G401 (cell line): ENCODE measurements around the gene FRMD5. TPM values are rescaled to one million over a fixed set of nuclear protein-coding genes. Genes with fewer than 3 reads are reported as not detected.

Experiments used
- DNase-seq: peaks from one replicate; pipeline ENCODE4 v3.0.0-alpha.2; 2015; ENCODE audit warnings: low spot score
- in situ Hi-C: cut with HindIII; loops from 2 replicates; pipeline ENCODE4 v1.10.0; 2016; ENCODE audit warnings: low sequenced_read_pairs, mixed read lengths
- total RNA-seq: library from RNA; depleted of rRNA; stranded (reverse); fragments of >200 nt; shearing (Covaris generic); gene quantifications from 2 replicates; pipeline ENCODE4 v1.2.3, GENCODE V29; 2014

The FRMD5 gene
- total RNA-seq, 1 experiment from 2014 or later = not detected

- in situ Hi-C loops = no loop called here
- peak; percentile 48 for DNase-seq
Measured at GRCh38 chr15:44102675-44103254, 92.3 kb downstream of the FRMD5 start.

DNA sequence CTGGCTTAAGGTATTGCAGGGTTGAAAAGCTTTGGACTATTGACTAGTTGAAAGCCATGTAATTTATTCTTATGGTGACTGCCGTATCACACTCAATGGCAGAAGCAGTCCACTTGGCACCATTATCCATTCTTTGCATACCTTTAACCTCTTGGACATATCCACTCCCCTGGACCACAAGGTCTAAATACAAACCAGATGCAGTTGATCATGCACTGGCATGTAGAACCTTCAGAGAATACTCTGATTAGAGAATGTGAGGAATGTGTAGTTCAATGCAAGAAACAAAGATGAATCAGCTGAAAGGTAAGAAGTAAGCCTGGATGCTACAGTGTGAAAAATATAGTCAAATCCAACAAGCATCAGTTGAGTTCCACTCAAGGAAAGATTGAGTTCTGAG lies 93.1 kb downstream of the FRMD5 start:
- in situ Hi-C loops = no loop called here
- DNase-seq = no peak

- in situ Hi-C loops = no loop called here
- no peak for DNase-seq
Measured at GRCh38 chr15:44101286-44101685, 93.8 kb downstream of the FRMD5 start.

GRCh38 chr15:44099671-44100070 lies 95.4 kb downstream of the FRMD5 start:
- in situ Hi-C loops = no loop called here
- DNase-seq = no peak

DNA sequence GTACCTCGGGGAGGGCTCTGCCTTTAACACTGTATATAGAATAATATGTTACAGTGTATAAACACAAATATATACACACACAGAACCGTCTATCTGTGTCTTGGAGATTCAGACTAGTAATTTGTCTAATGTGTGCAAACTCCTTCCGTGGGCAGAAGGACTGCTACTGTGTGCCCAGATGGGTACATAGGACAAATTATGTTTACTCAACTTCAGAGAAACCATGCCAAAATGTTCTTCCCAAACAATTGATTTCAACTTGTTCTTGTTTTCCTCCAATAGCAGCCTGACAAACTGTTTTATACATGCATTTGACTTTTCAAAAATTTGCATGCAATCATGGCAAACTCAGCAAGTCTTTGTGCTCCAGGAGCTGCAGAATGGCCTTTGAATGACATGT lies 97.5 kb downstream of the FRMD5 start:
- DNase-seq = no peak
- in situ Hi-C loops = no loop called here

DNA sequence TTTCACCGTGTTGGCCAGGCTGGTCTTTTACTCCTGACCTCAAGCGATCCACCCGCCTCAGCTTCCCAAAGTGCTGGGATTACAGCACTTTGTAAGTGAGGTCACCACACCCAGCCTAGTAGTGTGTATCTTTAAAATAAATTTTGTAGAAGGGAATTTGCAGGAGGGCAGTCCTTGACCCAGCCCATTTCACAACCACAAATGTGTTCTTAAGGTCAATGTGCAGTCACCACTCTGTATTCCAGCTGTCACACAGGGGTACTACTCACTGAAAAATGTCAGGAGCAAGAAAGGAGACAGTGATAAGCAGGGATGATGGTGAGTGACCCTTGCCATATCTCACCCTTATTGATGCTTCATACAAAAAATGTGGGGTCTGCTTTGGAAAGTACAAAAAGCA lies 98.5 kb downstream of the FRMD5 start:
- no peak for DNase-seq

DNA sequence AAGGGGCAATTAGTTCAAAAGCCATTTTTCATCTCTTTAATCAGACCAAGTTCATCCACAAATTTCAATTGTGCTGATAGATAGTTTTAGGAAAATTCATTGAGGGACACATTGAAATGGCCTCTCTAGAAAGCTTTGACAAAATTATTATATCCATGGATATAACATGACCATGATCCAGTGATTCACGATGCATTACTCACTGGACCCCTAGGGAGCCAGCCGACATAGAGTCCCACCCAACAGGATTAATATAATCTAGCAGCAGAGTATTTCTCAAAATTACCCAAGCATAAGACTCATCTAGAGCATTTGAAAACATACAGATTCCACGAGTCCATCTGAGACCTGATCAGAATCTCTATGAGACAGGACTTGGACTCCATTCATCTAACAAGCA lies 100.3 kb downstream of the FRMD5 start:
- in situ Hi-C loops = no loop called here
- DNase-seq = no peak

More for the DNA sequence above, 98.5 kb downstream of the FRMD5 start:
- in situ Hi-C loops = no loop called here

DNA sequence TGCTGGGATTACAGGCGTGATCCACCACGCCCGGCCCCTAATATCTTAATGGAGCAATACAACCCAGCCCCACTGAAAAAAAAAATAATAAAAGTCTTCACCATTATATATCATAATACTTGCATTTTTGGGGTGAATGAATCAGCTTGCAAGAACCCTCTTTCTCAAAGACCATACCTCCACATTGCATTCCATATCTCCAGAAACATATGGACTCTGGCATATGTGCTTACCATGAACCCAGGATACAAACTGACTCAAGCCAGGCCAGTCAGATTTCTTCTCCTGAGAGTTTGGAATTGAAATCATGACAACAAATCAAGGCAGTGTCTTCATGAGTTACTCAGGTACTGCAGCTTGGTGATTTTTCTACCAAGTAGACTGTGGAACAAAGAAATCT lies 101.2 kb downstream of the FRMD5 start:
- no peak for DNase-seq
- in situ Hi-C loops = no loop called here

GRCh38 chr15:44092221-44092620 lies 102.8 kb downstream of the FRMD5 start:
- in situ Hi-C loops = no loop called here
- DNase-seq = no peak

- DNase-seq = no peak
- in situ Hi-C loops = no loop called here
Measured at GRCh38 chr15:44087578-44088465, 107.2 kb downstream of the FRMD5 start.

DNA sequence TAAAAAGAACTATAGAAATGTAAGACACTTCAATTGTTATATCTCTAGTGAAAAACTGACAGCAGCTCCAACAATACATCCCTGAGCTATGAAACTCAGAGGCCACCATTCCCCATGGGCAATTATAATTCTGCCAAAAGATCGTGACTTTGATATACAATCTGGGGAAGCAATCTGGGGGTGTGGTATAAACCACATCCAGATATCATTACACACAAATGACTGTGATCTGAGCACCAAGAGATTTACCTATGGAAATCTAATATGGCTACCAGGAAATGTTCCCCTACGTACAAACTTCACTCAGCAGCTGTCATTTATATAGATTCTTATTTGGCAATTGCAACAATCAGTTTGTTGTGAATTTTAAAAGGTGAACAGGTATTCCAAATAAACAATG lies 110.3 kb downstream of the FRMD5 start:
- in situ Hi-C loops = no loop called here
- DNase-seq = no peak

DNA sequence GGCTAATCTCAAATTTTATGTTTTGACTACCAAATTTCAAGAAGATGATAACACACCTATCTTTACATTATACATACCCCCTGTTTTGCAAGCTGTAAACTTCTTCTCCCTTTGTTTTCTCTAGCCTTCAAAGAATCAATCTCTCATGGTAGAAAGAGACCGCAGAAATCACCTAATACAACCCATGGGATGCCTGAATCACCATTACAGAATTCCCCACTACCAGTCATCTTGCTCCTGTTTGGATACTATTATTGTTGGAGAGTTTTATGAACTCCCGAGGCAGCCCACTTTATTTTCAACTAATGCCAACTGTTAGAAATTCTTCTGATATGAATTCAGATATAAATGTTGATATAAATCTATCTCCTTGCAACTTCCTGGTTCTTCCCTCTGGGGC lies 110.9 kb downstream of the FRMD5 start:
- DNase-seq = no peak
- in situ Hi-C loops = no loop called here

DNA sequence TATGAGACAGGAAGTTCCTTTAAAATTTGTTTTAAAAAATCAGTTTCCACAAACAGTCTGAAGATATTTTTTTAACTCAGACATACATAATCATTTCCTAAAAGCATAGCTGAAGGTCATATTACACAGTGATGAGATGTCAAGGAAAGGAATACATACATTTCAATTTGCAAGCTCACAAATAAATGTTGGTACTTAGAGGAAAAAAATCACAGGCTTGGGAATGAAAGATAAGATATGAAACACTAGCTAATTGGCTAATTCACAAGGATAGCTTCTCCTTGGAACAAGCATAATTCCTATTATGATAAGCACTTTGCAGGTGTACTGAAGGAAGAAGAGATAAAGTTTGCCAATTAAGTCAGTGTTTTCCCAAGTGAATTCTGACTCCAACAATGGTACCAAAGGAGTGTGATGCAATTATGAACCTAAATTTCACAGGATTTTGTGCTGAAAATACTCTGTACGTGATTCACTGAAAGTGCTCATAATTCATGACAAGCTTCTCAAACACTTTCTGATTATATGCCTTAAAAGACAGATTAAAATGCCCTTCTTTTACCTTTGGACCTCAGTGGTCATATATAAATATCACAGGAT lies 112.4 kb downstream of the FRMD5 start:
- DNase-seq = peak; percentile 15

GRCh38 chr15:44081026-44082013 lies 113.8 kb downstream of the FRMD5 start:
- DNase-seq = peak; percentile 39
- in situ Hi-C loops = no loop called here

More for the DNA sequence above, 112.4 kb downstream of the FRMD5 start:
- in situ Hi-C loops = no loop called here

GRCh38 chr15:44075535-44075934 lies 119.5 kb downstream of the FRMD5 start:
- DNase-seq = no peak
- in situ Hi-C loops = no loop called here

GRCh38 chr15:44069489-44069888 lies 125.6 kb downstream of the FRMD5 start:
- in situ Hi-C loops = no loop called here
- no peak for DNase-seq

GRCh38 chr15:44068347-44068746 lies 126.7 kb downstream of the FRMD5 start:
- DNase-seq = no peak
- in situ Hi-C loops = no loop called here

DNA sequence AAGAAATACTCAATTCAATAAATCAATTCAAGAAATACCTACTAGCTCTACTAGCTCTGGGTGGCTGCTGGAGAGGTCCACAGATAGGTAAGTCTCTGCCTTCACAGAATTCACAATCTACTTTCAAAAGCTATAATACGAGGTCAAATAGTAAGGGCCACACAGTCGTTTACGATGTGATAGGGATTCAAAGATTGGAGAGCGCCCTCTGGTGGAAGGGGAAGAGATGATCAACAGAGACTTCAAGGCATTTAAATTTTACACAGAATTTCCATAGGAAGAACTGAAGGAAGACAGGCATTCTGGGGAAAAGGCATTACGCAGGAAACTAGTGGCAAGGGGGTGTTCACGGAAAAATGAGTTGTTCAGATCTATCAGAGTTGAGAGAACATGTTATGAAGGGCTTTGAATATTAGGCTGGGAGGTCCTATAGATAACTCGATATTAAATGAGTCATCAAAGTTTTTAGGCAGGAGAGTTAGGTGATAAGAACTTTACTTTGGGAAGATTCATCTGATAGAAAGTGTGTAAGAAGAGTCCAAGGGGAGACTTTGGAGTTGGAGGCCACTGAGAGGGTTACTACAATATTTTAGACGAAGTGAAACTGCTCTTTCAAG lies 128.8 kb downstream of the FRMD5 start:
- peak; percentile 43 for DNase-seq
- in situ Hi-C loops = no loop called here

- in situ Hi-C loops = no loop called here
- DNase-seq = no peak
Measured at GRCh38 chr15:44064706-44065105, 130.4 kb downstream of the FRMD5 start.
